NB4 (cell line): ENCODE results near the gene TMUB1.

Experiments used
- CTCF ChIP-seq: IDR thresholded peaks from one replicate; pipeline ENCODE4 v1.5.1; 2012; ENCODE audit warnings: low read depth, low read length
- POLR2A ChIP-seq: IDR thresholded peaks from 2 replicates; pipeline ENCODE4 v1.6.1; 2011; ENCODE audit warnings: mild to moderate bottlenecking; ENCODE audit not compliant: insufficient read length; ENCODE audit errors: extremely low read depth

- TF ChIP-seq CTCF (peak; percentile 57), POLR2A (peak; percentile 55)
Measured at GRCh38 chr7:151059367-151060112, 23.8 kb downstream of the TMUB1 start, which contains the start of gene SLC4A2.
